Adrenal gland (tissue), 12 donors: ENCODE data around the gene RTN4. TPM values are rescaled to one million over a fixed set of nuclear protein-coding genes. Genes with fewer than 3 reads are reported as not detected.

Experiments
- DNase-seq, 7 donors: peaks; one replicate each; pipeline ENCODE4 v3.0.0-alpha.2; 2019 to 2020
- H3K27ac ChIP-seq, 5 donors: fragments of 200-600 bp; sonication (generic) in 4 of 5; 1 replicate in 3 of 5; 2 replicates in 2 of 5; pipeline versions ENCODE4 v1.5.1 to v1.8.0; 2016 to 2020; ENCODE audit warnings: mild to moderate bottlenecking in 1 of 5
- H3K27me3 ChIP-seq: fragments of 200-600 bp; 2 replicates; pipeline ENCODE4 v1.8.0; 2021
- H3K36me3 ChIP-seq, 2 donors: fragments of 200-600 bp; replicated peaks in 1 of 2; 1 replicate in 1 of 2; 2 replicates in 1 of 2; pipeline versions ENCODE4 v1.5.1 to v1.8.0; 2018 to 2022
- H3K4me1 ChIP-seq, 2 donors: fragments of 200-600 bp; replicated peaks in 1 of 2; 1 replicate in 1 of 2; 2 replicates in 1 of 2; pipeline versions ENCODE4 v1.5.1 to v1.8.0; 2018 to 2021
- H3K4me3 ChIP-seq, 4 donors: fragments of 200-600 bp; sonication (generic) in 3 of 4; one replicate each; pipeline ENCODE4 v1.5.1; 2016 to 2018
- H3K9me3 ChIP-seq, 3 donors: fragments of 200-600 bp; sonication (generic) in 1 of 3; replicated peaks in 1 of 3; 1 replicate in 2 of 3; 2 replicates in 1 of 3; pipeline versions ENCODE4 v1.5.1 to v1.8.0; 2016 to 2021
- POLR2A ChIP-seq, 2 donors: fragments of 450-650 bp; IDR thresholded peaks; one replicate each; pipeline ENCODE4 v1.6.1; 2017; ENCODE audit warnings: antibody characterized with exemption in 2 of 2, mild to moderate bottlenecking in 2 of 2, moderate library complexity in 1 of 2
- WGBS, 4 donors: extraction: QIAGEN DNeasy Blood & Tissue Kit in 2 of 4; methylation state at CpG; one replicate each; pipeline versions ENCODE4 v1.1.5 to v1.1.7; 2013 to 2017; 5-methylcytosine and 5-hydroxymethylcytosine counted together
- intact Hi-C, 2 donors: fragments of 100-400 bp; cut with DNase I; formaldehyde crosslinking; loops; one replicate each; pipeline versions ENCODE4 v1.14.1 to v1.15.0; 2022 to 2023
- polyA plus RNA-seq, 3 donors: library from polyadenylated mRNA; stranded (reverse); fragments of 200-250 nt in 2 of 3; fragments of 350-450 nt in 1 of 3; fragmentation: Illumina TruSeq in 1 of 3; extraction: RNeasy Lipid Tissue Mini Kit (QIAGEN cat#74804) in 1 of 3; gene quantifications; one replicate each; pipeline ENCODE4 v1.2.3, GENCODE V29; 2013 to 2014
- total RNA-seq, 9 donors: library from RNA; depleted of rRNA in 4 of 9; stranded (reverse); fragments of >200 nt in 4 of 9; fragments of 120-200 nt in 1 of 9; fragmentation: NEBNext Ultra II Directional in 1 of 9; extraction: Animal tissue kit (Norgen Biotek cat#: 25700) in 1 of 9; gene quantifications; one replicate each; pipeline versions ENCODE4 v1.1.0 to v1.2.4, GENCODE V29; 2013 to 2023
- TF ChIP-seq, protein P1 (sequence below), 6 experiments: fragments of 450-650 bp in 4 of 6; fragments of 200-600 bp in 2 of 6; sonication (generic) in 1 of 6; IDR thresholded peaks; 1 replicate in 5 of 6; 2 replicates in 1 of 6; pipeline versions ENCODE4 v1.5.1 to v1.8.0; 2016 to 2021; ENCODE audit warnings: antibody characterized with exemption in 6 of 6, mild to moderate bottlenecking in 2 of 6, moderate library complexity in 1 of 6
- donor health status: healthy with polysubstance abuse.
- donor health status: Bipolar disorder and iron deficiency.
- donor health status: DM: yes; HTN: yes; CAD: no.
- donor health status: DM: no; HTN: no; CAD: no.
- donor health status: DM: no; HTN: no; CAD: no.
- donor health status: DM: yes; HTN: yes; CAD: no.

RTN4 gene
- total and polyA plus RNA-seq, 12 donors: 114 to 694 (median 444) TPM

DNA sequence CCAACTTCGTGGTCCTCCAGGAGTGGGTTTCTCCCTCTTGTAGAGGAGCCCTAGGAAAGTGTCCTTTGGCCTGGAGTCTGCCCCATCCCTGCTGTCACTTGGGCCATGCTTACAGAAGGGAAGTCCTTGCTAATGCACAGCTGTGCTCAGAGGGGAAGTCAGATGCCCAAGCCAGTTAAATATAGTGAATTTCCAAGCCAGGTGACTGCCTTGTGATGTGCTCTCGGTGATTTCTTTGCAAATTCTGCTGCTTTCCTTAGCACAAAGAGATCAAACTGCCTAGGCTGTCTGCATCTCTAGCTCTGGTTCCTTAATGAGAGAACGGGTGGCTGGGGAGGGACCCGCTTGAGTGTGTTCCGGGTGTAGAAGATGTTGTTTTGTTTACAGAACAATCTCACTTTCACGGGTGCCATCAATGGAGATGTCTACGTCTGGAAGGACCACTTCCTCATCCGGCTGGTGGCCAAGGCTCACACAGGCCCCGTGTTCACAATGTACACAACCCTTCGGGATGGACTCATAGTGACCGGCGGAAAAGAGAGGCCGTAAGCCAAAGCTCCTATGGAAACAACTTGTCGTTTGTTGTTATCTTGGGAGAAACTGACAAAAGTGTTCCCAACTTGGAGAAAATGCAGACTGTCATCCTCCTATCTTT lies 91.4 kb downstream of the RTN4 start:
- Histone ChIP-seq H3K36me3 (no peaks in the 10 kb centered on the region), H3K9me3 (no peaks in the 10 kb centered on the region), H3K4me3 (no peak overlapping the region), H3K27ac (no peak overlapping the region), H3K4me1 (no peaks in the 10 kb centered on the region), H3K27me3 (no peaks in the 10 kb centered on the region)
- no peak for DNase-seq
- intact Hi-C loops: no loop called here
- 84 to 88% (median 87%) methylated on average over 14 of the region's 14 CpGs for WGBS, 4 donors
- TF ChIP-seq, protein P1, sequence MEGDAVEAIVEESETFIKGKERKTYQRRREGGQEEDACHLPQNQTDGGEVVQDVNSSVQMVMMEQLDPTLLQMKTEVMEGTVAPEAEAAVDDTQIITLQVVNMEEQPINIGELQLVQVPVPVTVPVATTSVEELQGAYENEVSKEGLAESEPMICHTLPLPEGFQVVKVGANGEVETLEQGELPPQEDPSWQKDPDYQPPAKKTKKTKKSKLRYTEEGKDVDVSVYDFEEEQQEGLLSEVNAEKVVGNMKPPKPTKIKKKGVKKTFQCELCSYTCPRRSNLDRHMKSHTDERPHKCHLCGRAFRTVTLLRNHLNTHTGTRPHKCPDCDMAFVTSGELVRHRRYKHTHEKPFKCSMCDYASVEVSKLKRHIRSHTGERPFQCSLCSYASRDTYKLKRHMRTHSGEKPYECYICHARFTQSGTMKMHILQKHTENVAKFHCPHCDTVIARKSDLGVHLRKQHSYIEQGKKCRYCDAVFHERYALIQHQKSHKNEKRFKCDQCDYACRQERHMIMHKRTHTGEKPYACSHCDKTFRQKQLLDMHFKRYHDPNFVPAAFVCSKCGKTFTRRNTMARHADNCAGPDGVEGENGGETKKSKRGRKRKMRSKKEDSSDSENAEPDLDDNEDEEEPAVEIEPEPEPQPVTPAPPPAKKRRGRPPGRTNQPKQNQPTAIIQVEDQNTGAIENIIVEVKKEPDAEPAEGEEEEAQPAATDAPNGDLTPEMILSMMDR (IDR thresholded peaks at IDR 0.05): no peak
- TF ChIP-seq POLR2A (IDR thresholded peaks at IDR 0.05): no peak

DNA sequence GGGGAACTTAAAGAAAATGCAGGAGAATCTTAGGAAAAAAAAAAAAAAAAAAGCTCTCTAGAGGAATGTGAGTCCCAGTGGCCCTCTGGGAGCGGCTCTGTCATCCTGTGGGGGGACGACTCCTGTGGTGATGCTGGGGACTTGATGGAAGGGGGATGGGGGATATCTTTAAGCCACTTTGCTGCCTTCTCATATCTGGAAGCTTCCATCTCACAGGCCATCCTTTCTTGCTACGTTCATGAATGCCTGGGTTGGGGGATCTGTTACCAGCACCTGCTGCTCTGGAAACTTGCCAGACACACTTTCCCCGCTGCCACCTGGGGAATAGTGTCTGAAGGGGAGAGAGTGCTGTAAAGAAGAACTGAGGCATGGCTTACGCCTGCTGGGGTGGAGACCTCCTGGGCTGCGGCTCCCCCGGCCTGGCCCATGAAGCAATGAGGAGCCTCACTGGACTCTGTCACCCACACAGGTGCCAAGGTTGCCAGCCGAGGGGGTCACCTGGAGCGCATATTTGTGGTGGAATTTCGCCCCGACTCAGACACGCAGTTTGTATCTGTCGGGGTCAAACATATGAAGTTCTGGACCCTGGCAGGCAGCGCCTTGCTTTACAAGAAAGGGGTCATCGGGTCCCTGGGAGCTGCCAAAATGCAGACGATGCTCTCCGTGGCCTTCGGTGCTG lies 92.8 kb downstream of the RTN4 start:
- 91 to 92% (median 91%) methylated on average over 7 to 18 of the region's 18 CpGs for whole genome bisulfite sequencing, 4 donors
- no peaks in the 10 kb centered on the region for H3K9me3 ChIP-seq
- H3K36me3 ChIP-seq: no peaks in the 10 kb centered on the region
- no peaks in the 10 kb centered on the region for H3K4me1 ChIP-seq
- intact Hi-C loops: no loop called here
- no peak for DNase-seq
- H3K27me3 ChIP-seq: no peaks in the 10 kb centered on the region
- no peak overlapping the region for H3K4me3 ChIP-seq
- TF ChIP-seq, protein P1 (IDR thresholded peaks at IDR 0.05): no peak
- no peak for TF ChIP-seq POLR2A (IDR thresholded peaks at IDR 0.05)
- H3K27ac ChIP-seq: no peak overlapping the region

DNA sequence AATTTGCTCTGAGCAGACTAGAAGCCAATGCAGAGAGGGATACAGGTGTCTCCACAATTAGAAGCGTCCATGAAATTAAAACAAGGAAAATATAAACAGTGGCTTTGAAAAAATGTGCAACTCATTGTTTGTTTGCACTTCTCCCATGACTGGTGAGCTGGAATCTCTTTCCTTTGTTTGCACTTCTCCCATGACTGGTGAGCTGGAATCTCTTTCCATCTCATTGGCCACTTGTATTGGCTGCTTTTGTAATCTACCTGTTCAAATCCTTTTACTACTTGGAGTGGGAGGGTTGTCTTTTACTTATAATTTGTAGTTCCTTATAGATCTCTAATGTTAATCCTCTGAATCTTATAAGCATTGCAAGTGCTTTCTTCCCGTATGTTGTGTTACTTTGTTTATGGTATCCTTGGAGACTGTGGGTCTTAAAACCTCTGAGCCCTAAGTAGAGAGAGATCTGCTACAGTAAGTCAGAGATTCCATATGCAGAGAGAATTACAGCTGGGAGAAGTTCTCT lies 94.1 kb downstream of the RTN4 start:
- no peaks in the 10 kb centered on the region for H3K27me3 ChIP-seq
- no peaks in the 10 kb centered on the region for H3K36me3 ChIP-seq
- no peaks in the 10 kb centered on the region for H3K9me3 ChIP-seq
- DNase-seq: no peak
- WGBS, 4 donors: 88 to 93% (median 90%) methylated on average over 2 of the region's 2 CpGs
- intact Hi-C loops: no loop called here
- H3K4me3 ChIP-seq: no peak overlapping the region
- H3K27ac ChIP-seq: no peak overlapping the region
- TF ChIP-seq POLR2A (IDR thresholded peaks at IDR 0.05): no peak
- TF ChIP-seq, protein P1 (IDR thresholded peaks at IDR 0.05): no peak
- no peaks in the 10 kb centered on the region for H3K4me1 ChIP-seq

DNA sequence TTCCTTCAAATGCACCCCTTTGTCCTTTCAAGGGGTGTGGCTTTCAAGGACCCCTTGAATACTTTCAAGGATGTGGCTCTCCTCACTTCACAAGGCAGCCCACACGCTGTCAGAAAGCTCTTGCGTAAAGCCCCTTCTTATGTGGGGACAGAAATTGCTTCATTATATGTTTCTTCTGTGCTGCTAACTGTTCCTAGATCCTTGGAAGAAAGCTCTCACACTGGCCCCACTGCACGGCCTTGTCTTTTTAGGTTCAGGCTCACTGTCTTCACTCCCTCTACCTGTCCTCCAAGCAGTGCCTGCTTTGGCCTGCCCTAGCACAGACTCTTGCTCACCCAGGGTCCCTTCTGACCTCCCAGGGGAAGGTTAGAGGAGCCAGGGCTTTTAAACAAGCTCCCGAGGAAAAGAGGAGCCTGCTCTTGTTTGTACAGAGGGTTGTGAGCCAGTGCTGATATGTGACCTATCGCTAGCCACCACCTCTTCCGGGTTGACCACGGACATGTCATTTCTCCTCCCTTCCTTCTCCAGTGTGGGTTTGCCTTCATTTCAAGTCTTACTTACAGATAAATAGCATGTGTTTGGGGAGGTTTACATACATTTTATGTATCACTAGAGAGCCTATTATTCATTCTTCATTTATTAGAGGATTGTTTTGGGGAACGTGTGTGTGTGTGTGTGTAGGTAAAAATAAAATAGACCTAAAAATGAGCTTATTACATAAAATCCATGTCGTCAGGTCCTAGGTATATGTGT lies 94.7 kb downstream of the RTN4 start:
- WGBS, 4 donors: 72 to 79% (median 74%) methylated on average over 9 of the region's 9 CpGs
- Histone ChIP-seq H3K4me3 (no peak overlapping the region), H3K36me3 (no peaks in the 10 kb centered on the region), H3K27ac (no peak overlapping the region), H3K9me3 (no peaks in the 10 kb centered on the region), H3K27me3 (no peaks in the 10 kb centered on the region), H3K4me1 (no peaks in the 10 kb centered on the region)
- intact Hi-C loops: no loop called here
- TF ChIP-seq, protein P1 (IDR thresholded peaks at IDR 0.05): no peak
- no peak for TF ChIP-seq POLR2A (IDR thresholded peaks at IDR 0.05)
- DNase-seq: no peak
